UCSD-AML1 (cell line): ENCODE data around the gene PDGFRA.
A peak's percentile ranks its signal among the peaks of the same experiment; 100 is the strongest.

ENCODE experiments used
- DNase-seq: peaks from one replicate; lab custom pipeline; 2025; ENCODE audit not compliant: unreplicated experiment; lab: John Stamatoyannopoulos, UW

The PDGFRA gene

GRCh38 chr4:54255881-54256280 is 26.8 kb downstream of the PDGFRA start:
- DNase-seq = no peak

DNA sequence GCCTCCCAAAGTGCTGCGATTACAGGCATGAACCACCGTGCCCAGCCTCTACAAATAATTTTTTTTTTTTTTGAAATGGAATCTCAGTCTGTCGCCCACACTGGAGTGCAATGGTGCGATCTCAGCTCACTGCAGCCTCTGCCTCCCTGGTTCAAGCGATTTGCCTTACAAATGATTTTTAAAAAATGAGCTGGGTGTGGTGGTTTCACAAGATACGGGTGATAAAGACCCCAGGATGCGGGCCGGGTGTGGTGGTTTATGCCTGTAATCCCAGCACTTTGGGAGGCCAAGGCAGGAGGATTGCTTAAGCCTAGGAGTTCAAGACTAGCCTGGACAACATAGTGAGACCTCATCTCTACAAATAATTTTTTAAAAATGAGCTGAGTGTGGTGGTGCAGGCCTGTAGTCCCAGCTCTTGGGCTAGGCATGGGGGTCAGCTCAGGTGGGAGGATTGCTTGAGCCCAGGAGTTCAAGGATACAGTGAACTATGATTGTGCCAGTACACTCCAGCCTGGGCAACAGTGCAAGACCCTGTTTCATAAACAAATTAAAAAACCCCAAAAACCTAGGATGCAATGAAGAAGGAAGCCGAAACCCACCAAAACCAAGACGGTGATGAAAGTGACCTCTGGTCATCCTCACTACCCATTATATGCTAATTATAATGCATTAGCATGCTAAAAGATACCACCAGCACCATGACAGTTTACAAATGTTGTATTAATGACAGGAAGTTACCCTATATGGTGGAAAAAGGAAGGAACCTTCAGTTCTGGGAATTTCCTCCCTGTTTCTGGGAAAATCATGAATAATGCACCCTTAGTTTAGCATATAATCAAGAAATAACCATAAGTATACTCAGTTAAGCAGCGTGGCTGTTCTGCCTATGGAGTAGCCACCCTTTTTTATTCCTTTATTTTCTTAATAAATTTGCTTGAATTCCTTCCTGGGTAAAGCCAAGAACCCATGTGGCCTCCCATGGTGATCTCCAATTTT is 27.7 kb downstream of the PDGFRA start:
- DNase-seq = no peak

DNA sequence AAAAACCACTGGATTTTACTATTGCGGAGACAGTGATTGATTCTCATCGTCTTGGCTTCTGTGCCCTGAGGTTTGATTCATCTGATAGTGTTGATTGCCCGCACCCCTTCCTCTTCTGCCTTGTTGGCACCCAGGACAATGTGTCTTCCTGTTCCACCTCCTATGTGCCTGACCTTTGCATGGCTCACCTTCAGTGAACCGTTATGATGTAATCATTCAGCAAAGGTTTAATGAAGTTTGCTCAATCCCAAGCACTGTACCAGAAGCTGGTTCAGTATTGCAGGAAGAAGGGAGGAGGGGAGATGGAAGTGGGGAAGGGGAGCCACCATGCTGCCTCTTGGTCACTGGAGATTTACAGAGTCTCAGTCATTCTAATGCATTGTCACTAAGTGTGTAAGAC is 36.3 kb downstream of the PDGFRA start:
- DNase-seq = no peak

DNA sequence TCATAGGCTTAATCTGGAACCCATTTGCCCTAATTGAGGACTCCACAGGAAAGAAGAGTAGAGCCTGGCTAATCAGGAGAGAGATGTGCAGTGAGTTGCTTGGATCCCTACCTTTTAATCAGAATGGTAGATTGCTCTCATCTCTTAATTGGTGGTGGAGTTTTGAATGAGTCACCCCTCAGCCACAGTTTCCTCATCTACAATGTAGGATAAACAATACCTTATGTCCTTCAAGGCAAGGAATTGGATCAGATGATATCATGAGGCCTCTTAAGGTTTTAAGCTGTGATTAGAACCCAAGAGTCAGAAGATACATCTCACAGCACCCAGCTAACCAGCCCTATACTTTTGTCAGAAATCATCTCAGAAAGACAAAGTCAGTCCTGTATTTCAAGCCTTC is 39.1 kb downstream of the PDGFRA start:
- no peak for DNase-seq

- no peak for DNase-seq
Observed at GRCh38 chr4:54271464-54271863, 42.4 kb downstream of the PDGFRA start.

- DNase-seq = no peak
Observed at GRCh38 chr4:54272051-54272450, 43.0 kb downstream of the PDGFRA start.

DNA sequence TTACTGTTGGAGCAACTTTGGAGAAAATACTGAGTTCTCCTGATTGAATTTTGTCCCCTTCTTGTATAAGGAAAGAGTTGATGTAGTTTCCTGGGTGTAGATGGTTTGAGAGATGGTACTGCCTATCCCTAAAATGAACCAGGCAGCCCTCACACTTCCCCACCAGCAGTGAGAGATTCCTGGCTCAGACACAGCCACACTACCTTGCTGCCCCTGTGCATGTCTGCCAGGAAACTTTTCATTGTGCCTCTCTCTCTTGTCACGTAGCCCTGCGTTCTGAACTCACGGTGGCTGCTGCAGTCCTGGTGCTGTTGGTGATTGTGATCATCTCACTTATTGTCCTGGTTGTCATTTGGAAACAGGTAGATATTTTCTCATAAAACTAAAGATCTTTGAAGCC is 45.2 kb downstream of the PDGFRA start:
- DNase-seq = no peak

DNA sequence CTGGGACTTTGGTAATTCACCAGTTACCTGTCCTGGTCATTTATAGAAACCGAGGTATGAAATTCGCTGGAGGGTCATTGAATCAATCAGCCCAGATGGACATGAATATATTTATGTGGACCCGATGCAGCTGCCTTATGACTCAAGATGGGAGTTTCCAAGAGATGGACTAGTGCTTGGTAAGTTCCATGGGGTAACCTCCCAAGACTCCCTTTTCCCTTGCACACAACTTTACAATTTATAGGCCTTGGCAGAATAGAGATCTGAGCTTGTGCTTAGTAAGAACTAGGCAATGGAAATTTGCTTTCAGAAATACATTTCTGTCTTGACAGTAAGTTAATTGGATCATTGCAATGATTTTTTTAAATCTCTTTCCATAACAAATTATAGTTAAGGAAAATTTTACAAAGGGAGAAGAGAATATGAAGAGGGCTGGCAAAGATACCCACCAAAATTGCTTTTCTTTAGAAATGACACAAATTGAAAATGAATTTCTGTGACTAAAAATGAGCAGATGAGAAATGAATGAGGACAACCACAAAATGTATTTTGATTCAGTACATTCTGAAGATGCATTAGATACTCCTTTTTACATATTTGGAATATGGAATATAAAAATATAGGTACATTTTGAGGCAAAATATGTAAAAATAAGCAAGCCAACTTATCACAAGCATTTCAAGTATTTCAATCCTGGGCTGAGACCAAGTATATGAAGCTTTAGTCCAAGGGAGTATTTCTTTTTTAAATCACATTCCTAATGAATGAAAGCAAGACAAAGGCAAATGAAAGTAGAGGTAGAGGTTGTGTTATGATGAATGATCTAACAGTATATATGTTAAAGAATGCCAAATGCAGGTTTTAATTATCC is 45.9 kb downstream of the PDGFRA start:
- DNase-seq = no peak

DNA sequence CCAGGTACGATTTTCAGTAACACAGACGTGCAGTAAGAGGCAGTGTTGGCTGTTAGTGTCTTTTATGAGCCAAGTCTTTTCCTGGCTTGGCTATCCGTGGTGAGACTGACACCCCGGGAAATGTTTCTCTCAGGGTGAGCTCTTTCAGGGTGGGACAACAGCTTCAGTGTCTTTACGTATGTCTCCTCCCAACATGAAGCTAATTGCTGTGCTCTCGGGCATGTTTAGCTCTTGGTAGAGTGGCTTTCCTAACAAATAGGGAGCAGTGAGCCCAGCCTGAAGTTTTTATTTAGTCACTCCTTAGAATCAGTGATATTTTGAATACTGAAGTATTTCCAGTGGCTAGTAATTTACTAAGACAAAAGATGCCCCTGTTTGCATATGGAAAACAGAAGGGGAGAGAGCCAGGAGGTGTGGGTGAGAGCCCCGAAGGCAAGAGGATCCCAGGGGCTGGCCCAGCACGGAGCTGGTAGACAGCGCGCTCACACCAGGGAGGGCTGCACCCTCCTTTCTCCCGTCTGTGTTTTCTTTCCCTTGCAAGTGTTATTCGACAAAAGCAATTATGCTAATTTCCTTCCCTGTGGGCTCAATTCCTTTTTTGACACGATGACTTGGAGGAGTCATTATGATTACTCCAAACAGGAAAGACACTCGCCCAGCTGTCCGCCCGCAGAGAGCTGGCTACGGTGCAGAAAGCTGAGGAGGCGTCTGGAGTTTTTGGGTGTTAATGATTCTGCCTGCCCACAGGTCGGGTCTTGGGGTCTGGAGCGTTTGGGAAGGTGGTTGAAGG is 47.7 kb downstream of the PDGFRA start:
- no peak for DNase-seq

DNA sequence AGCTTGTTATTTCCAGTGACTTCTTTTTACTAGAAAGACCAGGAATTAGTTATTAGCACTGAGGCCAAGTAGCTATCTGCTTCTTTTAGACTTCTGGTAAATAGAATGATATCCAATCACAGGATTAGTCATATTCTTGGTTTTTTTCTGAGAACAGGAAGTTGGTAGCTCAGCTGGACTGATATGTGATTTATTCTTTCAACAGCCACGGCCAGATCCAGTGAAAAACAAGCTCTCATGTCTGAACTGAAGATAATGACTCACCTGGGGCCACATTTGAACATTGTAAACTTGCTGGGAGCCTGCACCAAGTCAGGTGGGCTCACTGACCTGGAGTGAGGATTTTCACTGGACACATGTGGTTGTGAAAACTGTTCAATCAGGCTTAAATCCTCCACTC is 48.6 kb downstream of the PDGFRA start:
- DNase-seq = no peak

DNA sequence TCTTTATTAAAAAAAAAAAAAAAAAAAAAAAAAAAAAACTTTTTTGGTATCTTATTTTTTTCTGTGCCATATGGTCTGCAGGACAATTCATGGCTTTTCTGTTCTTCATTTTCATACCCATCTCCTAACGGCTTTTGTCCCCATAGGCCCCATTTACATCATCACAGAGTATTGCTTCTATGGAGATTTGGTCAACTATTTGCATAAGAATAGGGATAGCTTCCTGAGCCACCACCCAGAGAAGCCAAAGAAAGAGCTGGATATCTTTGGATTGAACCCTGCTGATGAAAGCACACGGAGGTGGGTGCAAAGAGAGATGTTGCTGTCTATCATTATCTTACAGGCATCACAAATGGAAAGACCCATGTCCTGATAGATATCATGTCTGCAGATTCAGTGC is 49.1 kb downstream of the PDGFRA start:
- DNase-seq = no peak

DNA sequence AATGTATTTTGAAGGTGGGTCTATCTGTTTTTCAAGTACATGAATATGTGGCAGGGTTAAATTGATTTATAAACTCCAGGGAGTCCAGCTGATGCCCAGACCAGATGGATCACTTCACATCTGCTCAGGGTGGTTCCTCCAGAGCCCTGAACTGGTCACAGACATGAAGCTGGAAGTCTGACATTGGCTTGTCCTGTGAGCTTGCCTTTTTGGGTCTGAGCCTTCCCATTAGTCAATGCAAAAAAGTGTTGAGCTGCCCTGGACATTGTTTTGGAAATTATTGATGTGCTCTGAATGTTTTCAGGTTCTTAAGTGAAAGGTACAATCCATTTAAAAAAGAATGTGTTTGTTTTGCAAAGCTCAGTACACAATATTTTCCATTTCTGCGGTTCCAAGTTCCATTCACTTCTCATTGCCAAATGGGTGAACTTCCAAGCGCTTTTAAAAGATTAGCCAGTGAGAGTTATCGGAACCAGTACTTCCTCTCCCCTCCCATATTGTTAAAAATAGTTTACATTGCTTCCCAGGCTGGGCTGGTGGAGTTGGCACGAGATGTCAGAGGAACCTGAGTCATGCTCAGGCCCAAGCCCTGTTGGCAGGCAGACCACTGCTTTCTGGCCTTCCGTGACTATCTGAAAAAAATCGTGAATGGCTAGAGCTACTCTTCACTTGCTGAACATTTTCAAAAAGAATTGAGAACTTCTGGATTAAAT is 52.1 kb downstream of the PDGFRA start:
- DNase-seq = peak; percentile 53

DNA sequence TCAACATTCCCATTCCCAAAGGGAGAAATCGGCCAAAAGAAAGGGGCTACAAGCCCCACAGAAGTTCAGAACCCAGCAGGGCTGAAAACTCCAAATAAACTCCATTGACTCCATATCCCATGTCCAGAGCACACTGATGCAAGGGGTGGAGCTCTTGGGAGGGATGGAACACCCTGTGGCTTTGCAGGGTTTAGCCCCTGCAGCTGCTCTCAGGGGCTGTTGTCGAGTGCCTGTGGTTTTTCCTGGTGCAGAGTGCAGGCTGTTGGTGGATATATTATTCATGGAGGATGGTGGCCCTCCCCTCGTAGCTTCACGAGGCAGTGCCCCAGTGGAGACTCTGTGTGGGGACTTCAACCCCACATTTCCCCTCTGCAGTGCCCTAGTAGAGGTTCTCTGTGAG is 53.7 kb downstream of the PDGFRA start:
- no peak for DNase-seq

GRCh38 chr4:54289316-54289715 is 60.2 kb downstream of the PDGFRA start:
- no peak for DNase-seq

- no peak for DNase-seq
Observed at GRCh38 chr4:54290980-54291379, 61.9 kb downstream of the PDGFRA start.

DNA sequence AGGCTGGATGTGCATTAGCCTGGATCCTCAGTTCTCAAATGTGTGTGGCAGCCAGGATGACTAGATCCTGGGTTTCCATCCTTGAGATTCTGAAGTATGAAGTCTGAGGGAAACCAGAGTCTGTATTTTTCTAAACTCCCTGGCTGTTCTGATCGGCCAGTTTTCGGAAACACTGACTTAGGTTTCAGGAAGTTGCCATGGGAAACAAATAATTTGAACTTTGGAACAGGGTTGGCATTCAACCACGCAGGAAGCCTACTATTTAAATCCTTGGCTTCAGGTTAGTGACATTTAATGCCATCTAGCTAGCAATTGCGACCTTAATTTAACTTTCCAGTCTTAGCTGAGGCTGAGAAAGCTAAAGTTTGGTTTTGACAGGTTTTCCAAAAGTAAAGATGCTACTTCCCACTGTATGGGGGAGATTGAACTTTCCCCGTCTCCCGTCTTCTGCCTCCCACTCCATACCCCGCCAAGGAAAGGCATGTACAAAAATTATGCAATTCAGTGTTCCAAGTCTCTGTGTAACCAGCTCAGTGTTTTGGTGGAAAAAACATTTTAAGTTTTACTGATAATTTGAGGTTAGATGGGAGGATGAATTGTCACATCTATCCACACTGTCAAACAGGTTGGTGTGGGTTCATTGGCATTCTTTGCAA is 67.6 kb downstream of the PDGFRA start:
- no peak for DNase-seq

DNA sequence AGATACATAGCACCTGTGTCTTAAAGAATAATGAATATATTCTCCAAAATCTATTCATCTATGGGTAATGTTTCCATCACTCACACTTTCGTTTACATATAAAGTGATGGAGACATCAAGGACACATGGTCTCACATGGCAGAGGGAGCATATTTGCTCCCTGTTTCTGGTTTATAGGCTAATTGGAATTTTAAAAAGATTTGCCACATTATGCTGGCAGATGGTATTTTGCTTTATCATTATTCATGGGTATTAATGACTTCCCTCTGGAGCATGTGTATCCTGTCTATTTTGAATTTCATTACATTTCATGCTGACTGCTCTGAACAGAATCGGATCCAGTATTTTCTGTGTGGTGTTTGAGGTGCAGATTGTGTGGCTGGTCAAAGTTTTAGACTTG is 79.0 kb downstream of the PDGFRA start:
- no peak for DNase-seq

GRCh38 chr4:54315561-54316538 is 86.8 kb downstream of the PDGFRA start:
- no peak for DNase-seq

GRCh38 chr4:54317690-54318089 is 88.6 kb downstream of the PDGFRA start:
- DNase-seq = no peak
